Erythroblast (primary cell): ENCODE measurements around the gene TAF6L.

Source experiments
- GATA1 ChIP-seq: IDR thresholded peaks from 2 replicates; pipeline ENCODE4 v1.6.1; 2011; ENCODE audit warnings: low read depth, mild to moderate bottlenecking, control low read depth, low read length, moderate library complexity
- POLR2A ChIP-seq: IDR thresholded peaks from 2 replicates; pipeline ENCODE4 v1.6.1; 2011; ENCODE audit warnings: mild to moderate bottlenecking, low read length

- TF ChIP-seq POLR2A (no peak), GATA1 (no peak)
Measured at GRCh38 chr11:62794201-62794775, 23.1 kb downstream of the TAF6L start.
